Stimulated activated naive CD4-positive, alpha-beta T cell treated with Interleukin-2 at 50 U/mL for 16 hours (primary cell): ENCODE measurements around the gene LYRM1.
"Not testable (repeated sequence)": the region's sequence is repeated elsewhere in the genome, so short reads cannot be mapped to it uniquely, and the experiment has no call there.

Experiments used
- DNase-seq: peaks from one replicate; lab custom pipeline; 2025; lab: John Stamatoyannopoulos, UW

The LYRM1 gene

GRCh38 chr16:20900299-20901067 lies at the start of gene LYRM1, which contains the start of gene DCUN1D3:
Gene LYRM1 (plus strand): TSS chr16:20900771. CDS start chr16:20915556, 14,785 bp downstream.
Gene DCUN1D3 (minus strand): TSS chr16:20900358. CDS start chr16:20862538, 37,820 bp downstream.
- peak; percentile 89 for DNase-seq

GRCh38 chr16:20850981-20851380 lies 49.6 kb upstream of the LYRM1 start:
- no peak for DNase-seq

- DNase-seq = no peak
These were observed 49.0 kb upstream of the LYRM1 start for GRCh38 chr16:20851601-20852000.

GRCh38 chr16:20853143-20853542 lies 47.4 kb upstream of the LYRM1 start:
- no peak for DNase-seq

- no peak for DNase-seq
These were observed 46.5 kb upstream of the LYRM1 start for GRCh38 chr16:20853981-20854620.

GRCh38 chr16:20854963-20855362 lies 45.6 kb upstream of the LYRM1 start:
- DNase-seq = no peak

- DNase-seq = no peak
These were observed 43.3 kb upstream of the LYRM1 start for GRCh38 chr16:20857281-20857680.

- no peak for DNase-seq
These were observed 41.3 kb upstream of the LYRM1 start for GRCh38 chr16:20859229-20859628.

GRCh38 chr16:20859699-20860098 lies 40.9 kb upstream of the LYRM1 start:
- no peak for DNase-seq

- no peak for DNase-seq
These were observed 40.2 kb upstream of the LYRM1 start for GRCh38 chr16:20860361-20860760.

- DNase-seq = not testable (repeated sequence)
These were observed 39.6 kb upstream of the LYRM1 start for GRCh38 chr16:20860995-20861394.

- no peak for DNase-seq
These were observed 38.2 kb upstream of the LYRM1 start for GRCh38 chr16:20862162-20862960.

GRCh38 chr16:20864376-20864775 lies 36.2 kb upstream of the LYRM1 start:
- not testable (repeated sequence) for DNase-seq

- no peak for DNase-seq
These were observed 35.0 kb upstream of the LYRM1 start for GRCh38 chr16:20865420-20866131.

GRCh38 chr16:20866145-20866772 lies 34.3 kb upstream of the LYRM1 start:
- no peak for DNase-seq

- no peak for DNase-seq
These were observed 33.8 kb upstream of the LYRM1 start for GRCh38 chr16:20866801-20867200.

GRCh38 chr16:20867585-20867984 lies 33.0 kb upstream of the LYRM1 start:
- no peak for DNase-seq

GRCh38 chr16:20868890-20869289 lies 31.7 kb upstream of the LYRM1 start:
- no peak for DNase-seq

- no peak for DNase-seq
These were observed 30.3 kb upstream of the LYRM1 start for GRCh38 chr16:20870122-20870820.

GRCh38 chr16:20871258-20871657 lies 29.3 kb upstream of the LYRM1 start:
- no peak for DNase-seq
